Muscle of leg (tissue), 11 donors: ENCODE results near the gene MC1R. TPM values are rescaled to one million over a fixed set of nuclear protein-coding genes. Genes with fewer than 3 reads are reported as not detected.
"Not testable (repeated sequence)": the region's sequence is repeated elsewhere in the genome, so short reads cannot be mapped to it uniquely, and the experiment has no call there.

Experiments used
- DNase-seq: peaks from one replicate; pipeline ENCODE4 v3.0.0; 2013
- H3K27ac ChIP-seq: one replicate; pipeline ENCODE4 v1.5.1; 2013; ENCODE audit warnings: mild to moderate bottlenecking, low read length, control low read depth
- H3K27me3 ChIP-seq: one replicate; pipeline ENCODE4 v1.6.1; 2013; ENCODE audit warnings: low read length; ENCODE audit not compliant: control insufficient read depth, insufficient read depth
- H3K36me3 ChIP-seq: one replicate; pipeline ENCODE4 v1.6.1; 2013; ENCODE audit warnings: low read length; ENCODE audit not compliant: control insufficient read depth, insufficient read depth
- H3K4me1 ChIP-seq: one replicate; pipeline ENCODE4 v1.6.1; 2013; ENCODE audit warnings: low read length; ENCODE audit not compliant: control insufficient read depth, insufficient read depth
- H3K4me3 ChIP-seq: one replicate; pipeline ENCODE4 v1.5.1; 2013; ENCODE audit warnings: low read length, control low read depth
- H3K9me3 ChIP-seq: replicated peaks from 2 replicates; pipeline ENCODE4 v1.6.1; 2013; ENCODE audit warnings: low read depth, low read length; ENCODE audit not compliant: control insufficient read depth
- WGBS: methylation state at CpG from one replicate; pipeline ENCODE4 v1.1.5; 2013; ENCODE audit warnings: missing lambda C conversion rate; ENCODE audit not compliant: insufficient coverage; 5-methylcytosine and 5-hydroxymethylcytosine counted together
- polyA plus RNA-seq, 8 donors: library from polyadenylated mRNA; unstranded; fragments of 120-200 nt; gene quantifications; one replicate each; pipeline versions ENCODE4 v1.2.1 to v1.2.3, GENCODE V29; 2013; ENCODE audit warnings: inconsistent platforms in 1 of 8, low replicate concordance in 1 of 8; ENCODE audit not compliant: insufficient read length in 8 of 8, insufficient read depth in 1 of 8
- total RNA-seq: library from RNA; stranded (reverse); fragments of 120-200 nt; gene quantifications from one replicate; pipeline ENCODE4 v1.2.4, GENCODE V29; 2013

Gene MC1R
- total and polyA plus RNA-seq, 9 donors = 1.4 to 3.4 (median 2.2) TPM

DNA sequence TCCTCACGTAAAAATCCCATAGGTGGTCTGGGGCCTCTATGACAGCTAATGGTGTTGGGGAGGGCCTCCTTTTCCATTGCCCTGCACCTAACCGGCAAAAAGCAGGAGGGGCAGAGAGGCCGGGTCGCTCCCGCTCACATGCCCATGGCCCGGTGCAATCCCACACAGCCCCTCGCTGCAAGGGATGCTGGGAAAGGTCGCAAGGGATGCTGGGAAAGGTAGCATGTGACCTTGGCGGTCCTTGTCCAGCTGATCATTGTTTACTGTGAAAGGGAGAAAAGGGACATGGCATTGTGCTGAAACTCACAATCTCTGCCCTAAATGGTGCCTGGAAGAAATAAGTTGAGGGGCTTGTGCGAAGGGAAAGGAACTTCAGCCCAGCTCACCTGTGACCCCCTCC, 39.9 kb downstream of the MC1R start:
- Histone ChIP-seq H3K36me3 (peaks cover 71% of the 10 kb centered on the region), H3K27ac (no peak overlapping the region), H3K4me3 (no peak overlapping the region), H3K27me3 (no peaks in the 10 kb centered on the region), H3K4me1 (peaks cover 3% of the 10 kb centered on the region), H3K9me3 (no peaks in the 10 kb centered on the region)
- DNase-seq = no peak
- 96% methylated on average over 10 of the region's 10 CpGs for WGBS

DNA sequence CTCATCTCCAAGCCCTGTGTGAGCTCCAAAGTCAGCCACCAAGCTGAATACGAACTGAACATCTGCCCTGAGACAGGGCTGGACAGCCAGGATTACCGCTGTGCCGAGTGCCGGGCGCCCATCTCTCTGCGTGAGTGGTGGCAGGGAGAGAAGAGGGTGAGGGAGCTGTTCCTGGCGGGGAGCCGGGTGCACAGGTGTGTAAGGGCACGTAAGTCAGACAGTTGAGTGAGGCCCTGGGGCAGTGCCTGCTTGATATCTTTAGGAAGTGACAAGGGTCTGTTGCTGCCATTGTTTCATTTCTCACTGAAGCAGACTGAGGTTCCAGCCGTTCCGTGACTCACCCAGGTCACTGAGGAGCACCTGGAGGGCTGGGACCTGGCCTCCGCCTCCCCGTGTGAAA, 42.3 kb downstream of the MC1R start:
- no peak overlapping the region for H3K27ac ChIP-seq
- H3K4me1 ChIP-seq = peaks cover 3% of the 10 kb centered on the region
- peaks cover 67% of the 10 kb centered on the region for H3K36me3 ChIP-seq
- no peaks in the 10 kb centered on the region for H3K9me3 ChIP-seq
- H3K27me3 ChIP-seq = no peaks in the 10 kb centered on the region
- no peak for DNase-seq
- 93% methylated on average over 12 of the region's 13 CpGs for WGBS
- no peak overlapping the region for H3K4me3 ChIP-seq

DNA sequence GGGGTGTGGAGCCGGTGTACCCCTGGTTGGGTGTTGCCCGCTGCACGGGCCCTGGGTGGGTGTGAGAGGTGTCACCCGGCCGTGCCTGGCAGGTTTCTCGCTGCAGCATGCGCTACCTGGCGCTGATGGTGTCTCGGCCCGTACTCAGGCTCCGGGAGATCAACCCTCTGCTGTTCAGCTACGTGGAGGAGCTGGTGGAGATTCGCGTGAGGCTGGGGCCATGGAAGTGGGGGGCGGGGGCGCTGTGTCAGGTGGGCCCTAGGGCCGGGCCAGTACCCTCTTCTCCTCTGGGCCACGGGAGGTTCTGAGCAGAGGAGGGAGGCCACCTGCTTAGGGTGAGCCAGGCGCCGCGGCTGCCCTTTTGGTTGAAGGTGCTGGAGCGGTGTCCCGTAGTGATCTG, 43.3 kb downstream of the MC1R start:
- Histone ChIP-seq H3K36me3 (peaks cover 68% of the 10 kb centered on the region), H3K9me3 (no peaks in the 10 kb centered on the region), H3K4me3 (no peak overlapping the region), H3K4me1 (no peaks in the 10 kb centered on the region), H3K27me3 (no peaks in the 10 kb centered on the region), H3K27ac (no peak overlapping the region)
- DNase-seq = no peak
- 94% methylated on average over 17 of the region's 23 CpGs for WGBS

DNA sequence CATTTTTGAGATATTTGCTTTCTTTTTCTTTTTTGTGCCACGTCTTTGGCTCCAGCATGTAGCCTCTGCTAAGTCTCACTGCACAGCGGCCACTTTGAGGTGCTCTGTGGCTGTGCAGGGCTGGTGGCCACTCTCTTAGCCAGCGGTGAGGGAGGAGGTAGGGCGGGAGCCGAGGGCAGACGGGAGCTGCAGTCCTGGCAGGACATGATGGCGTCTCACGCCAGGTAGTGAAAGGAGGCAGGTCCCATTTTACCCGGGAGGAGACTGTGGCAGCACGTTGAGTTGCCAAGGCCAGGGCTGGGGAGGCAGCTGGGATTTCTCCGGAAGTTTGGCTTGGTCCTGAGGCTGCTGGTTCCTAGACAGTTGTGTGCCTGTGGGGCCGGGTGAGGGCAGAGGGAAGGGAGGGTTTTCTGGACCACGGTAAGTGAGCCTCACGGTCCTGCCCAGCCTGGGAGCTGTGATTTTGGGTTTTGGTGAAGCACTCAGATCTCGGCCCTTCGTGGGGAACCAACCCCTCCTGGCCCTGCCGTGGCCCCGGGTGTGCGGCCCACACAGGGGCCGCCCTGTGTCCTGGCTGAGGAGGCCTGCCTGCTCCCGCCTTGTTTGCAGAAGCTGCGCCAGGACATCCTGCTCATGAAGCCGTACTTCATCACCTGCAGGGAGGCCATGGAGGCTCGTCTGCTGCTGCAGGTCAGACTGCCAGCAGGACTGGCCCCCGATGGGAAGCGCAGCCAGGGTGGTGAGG, 44.3 kb downstream of the MC1R start:
- no peaks in the 10 kb centered on the region for H3K4me1 ChIP-seq
- H3K4me3 ChIP-seq = no peak overlapping the region
- no peaks in the 10 kb centered on the region for H3K9me3 ChIP-seq
- no peak overlapping the region for H3K27ac ChIP-seq
- no peak for DNase-seq
- no peaks in the 10 kb centered on the region for H3K27me3 ChIP-seq
- 83% methylated on average over 23 of the region's 26 CpGs for WGBS
- H3K36me3 ChIP-seq = peaks cover 61% of the 10 kb centered on the region

DNA sequence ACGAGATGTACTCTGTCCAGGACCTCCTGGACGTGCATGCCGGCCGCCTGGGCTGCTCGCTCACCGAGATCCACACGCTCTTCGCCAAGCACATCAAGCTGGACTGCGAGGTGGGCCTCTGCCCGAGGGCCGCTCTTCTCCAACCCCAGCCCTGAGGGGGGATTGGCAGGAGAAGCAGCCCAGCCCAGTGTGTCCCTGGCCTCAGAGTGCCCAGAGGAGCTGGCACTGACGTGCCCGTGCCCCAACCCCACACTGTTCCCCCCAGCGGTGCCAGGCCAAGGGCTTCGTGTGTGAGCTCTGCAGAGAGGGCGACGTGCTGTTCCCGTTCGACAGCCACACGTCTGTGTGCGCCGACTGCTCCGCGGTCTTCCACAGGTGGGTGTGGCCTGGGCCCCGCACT, 45.5 kb downstream of the MC1R start:
- DNase-seq = no peak
- Histone ChIP-seq H3K36me3 (peaks cover 49% of the 10 kb centered on the region), H3K27ac (no peak overlapping the region), H3K9me3 (no peaks in the 10 kb centered on the region), H3K4me1 (no peaks in the 10 kb centered on the region), H3K27me3 (no peaks in the 10 kb centered on the region), H3K4me3 (no peak overlapping the region)
- 88% methylated on average over 25 of the region's 25 CpGs for WGBS

DNA sequence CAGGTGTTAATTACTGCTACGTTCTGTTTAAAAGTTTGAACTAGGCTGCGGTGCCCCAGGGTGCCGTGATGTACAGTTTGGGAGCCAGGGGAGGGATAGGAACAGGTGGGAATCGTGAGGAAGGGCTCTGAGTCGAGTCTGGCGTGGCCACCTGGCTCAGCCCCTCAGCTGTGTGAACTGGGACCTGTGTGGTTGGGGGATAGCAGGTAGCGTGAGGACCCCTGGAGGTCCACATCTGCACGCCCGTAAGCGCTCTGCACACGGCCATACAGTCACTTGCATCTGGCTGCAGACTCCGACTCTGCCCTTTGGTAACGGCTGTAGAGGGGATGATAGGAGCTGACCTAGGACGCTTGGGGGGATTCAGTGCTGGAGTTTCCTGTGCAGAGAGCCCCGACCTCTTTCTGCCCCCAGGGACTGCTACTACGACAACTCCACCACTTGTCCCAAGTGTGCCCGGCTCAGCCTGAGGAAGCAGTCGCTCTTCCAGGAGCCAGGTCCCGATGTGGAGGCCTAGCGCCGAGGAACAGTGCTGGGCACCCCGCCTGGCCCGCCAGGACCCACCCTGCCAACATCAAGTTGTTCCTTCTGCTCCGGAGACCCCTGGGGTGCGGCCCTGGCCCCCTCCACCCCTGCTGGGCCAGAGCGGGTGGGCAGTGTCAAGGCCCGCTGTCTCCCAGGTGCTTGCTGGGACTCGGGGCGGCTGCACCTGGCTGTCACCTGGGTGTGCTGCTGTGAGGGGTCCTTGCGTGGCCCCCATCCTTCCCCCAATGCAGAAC, 47.0 kb downstream of the MC1R start:
- Histone ChIP-seq H3K27me3 (no peaks in the 10 kb centered on the region), H3K9me3 (peaks cover 10% of the 10 kb centered on the region), H3K4me3 (no peak overlapping the region), H3K4me1 (no peaks in the 10 kb centered on the region), H3K36me3 (peaks cover 49% of the 10 kb centered on the region), H3K27ac (no peak overlapping the region)
- no peak for DNase-seq
- 80% methylated on average over 26 of the region's 30 CpGs for WGBS

DNA sequence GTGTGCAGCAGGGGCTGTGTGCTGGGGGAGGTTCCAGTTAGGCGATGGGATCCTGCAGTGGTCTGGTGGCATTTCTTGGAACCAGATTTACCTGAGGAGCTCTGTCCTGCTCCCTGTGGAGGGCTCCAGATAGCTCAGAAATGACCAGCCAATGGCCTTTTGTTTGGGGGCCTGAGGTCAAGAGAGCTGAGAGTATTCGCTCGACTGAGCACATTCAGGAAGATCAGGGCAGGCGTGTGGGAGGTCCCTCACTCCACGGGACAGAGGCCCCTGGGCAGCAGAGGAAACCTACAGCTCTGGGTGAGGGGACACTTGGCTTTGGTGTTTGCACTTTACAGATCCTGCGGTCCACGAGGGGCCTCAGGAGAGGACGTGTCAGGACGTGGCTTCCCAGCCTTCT, 48.1 kb downstream of the MC1R start:
- H3K36me3 ChIP-seq = peaks cover 38% of the 10 kb centered on the region
- WGBS = 86% methylated on average over 9 of the region's 9 CpGs
- no peaks in the 10 kb centered on the region for H3K27me3 ChIP-seq
- H3K27ac ChIP-seq = no peak overlapping the region
- peaks cover 9% of the 10 kb centered on the region for H3K4me1 ChIP-seq
- no peak overlapping the region for H3K4me3 ChIP-seq
- H3K9me3 ChIP-seq = peaks cover 19% of the 10 kb centered on the region
- DNase-seq = no peak

DNA sequence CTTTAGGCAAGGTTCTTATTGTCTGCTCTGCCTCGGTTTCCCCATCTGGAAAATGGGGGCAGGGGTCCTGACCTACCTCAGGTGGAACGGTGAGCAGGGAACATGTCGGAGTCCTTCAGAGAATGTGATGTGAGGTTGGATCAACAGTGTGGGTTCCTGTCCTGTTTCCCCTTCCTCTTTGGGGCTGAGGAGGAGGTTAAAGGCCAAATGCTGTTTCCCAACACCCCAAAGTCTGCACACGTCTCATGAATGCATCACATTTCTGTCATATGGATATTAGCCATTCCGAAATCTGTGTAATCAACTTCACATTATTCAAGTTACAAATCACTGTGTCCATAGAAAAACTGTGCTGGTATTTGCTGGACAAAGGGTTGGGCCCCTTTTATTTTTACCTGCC, 48.8 kb downstream of the MC1R start:
- H3K36me3 ChIP-seq = peaks cover 37% of the 10 kb centered on the region
- WGBS = no CpG with 5 or more reads among the region's 5 CpGs
- not testable (repeated sequence) for H3K27ac ChIP-seq

DNA sequence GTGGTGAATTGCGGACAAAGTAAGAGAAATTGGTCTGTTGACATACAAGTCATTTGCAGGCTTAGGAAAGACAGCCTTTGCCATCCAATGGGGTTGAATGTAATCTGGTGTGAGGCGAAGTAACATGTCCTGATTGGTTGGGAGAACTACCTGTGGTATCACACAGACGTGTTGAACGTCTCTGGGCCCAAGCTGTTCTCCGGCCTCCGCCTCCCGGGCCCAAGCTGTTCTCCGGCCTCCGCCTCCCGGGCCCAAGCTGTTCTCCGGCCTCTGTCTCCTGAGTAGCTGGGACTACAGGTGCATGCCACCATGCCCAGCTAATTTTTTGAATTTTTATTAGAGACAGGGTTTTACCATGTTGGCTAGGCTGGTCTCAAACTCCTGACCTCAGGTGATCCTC, 49.4 kb downstream of the MC1R start:
- H3K4me3 ChIP-seq, H3K27ac ChIP-seq, H3K27me3 ChIP-seq, DNase-seq: not testable (repeated sequence)
- H3K36me3 ChIP-seq = peaks cover 34% of the 10 kb centered on the region
- peaks cover 14% of the 10 kb centered on the region for H3K4me1 ChIP-seq
- WGBS = 83% methylated on average over 9 of the region's 11 CpGs
- H3K9me3 ChIP-seq = peaks cover 20% of the 10 kb centered on the region

More for the DNA sequence above, 48.8 kb downstream of the MC1R start:
- not testable (repeated sequence) for H3K27me3 ChIP-seq, H3K4me3 ChIP-seq, DNase-seq
- peaks cover 20% of the 10 kb centered on the region for H3K9me3 ChIP-seq
- peaks cover 13% of the 10 kb centered on the region for H3K4me1 ChIP-seq

DNA sequence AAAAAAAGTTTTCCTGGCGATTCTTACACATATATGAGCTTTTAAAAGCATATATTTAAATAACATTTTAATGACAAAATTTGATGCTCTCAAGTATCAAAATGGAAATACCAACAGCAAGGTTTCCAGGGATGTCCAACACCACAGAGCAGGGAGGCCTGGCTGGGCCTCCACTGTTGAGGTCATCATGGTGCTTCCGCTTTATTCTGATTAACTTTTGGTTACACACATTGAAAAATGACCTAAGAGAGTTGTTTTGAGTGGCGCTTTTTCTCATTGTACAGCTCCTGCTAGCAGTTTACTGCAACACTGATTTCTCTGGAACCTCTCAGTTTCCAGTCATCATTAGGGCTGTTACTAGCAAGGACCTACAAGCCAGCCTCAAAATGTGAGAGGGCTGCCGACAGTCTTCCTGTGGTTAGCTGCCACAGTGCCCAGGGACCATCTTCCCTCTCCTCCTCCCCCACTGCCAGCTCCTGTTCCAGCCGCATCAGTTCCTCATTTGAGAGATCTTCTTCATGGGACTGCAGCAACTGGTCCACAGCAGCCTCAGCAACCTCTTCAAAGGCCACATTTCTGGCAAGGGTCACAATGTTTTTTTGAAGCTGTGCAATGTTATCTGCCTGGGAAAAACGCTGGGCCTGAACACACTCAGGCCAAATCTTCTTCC, 51.2 kb downstream of the MC1R start:
- H3K36me3 ChIP-seq = peaks cover 22% of the 10 kb centered on the region
- peaks cover 20% of the 10 kb centered on the region for H3K9me3 ChIP-seq
- no peak overlapping the region for H3K27ac ChIP-seq
- no peaks in the 10 kb centered on the region for H3K27me3 ChIP-seq
- 87% methylated on average over 3 of the region's 6 CpGs for WGBS
- H3K4me3 ChIP-seq = no peak overlapping the region
- DNase-seq = peak; percentile 37
- peaks cover 21% of the 10 kb centered on the region for H3K4me1 ChIP-seq
